ENCODE data around the gene DOCK9.

DNA sequence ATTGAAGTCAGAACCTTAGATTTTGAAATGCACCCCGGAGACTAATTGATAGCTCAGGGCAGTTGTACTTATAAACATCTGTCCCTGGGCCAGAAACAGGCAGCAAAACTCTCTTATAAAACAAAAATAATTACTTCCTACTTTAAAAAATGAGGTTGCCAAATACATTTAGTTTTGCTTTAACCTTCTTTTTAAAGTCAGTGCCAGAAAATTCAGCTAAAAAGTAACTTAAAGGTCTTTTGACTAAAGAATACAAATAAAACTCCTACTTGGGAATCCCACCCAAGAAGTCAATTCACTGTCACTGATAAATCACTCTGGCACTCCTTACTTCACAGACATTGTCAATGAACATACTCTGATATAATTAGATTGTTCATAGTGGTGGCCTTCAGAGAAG, 60.7 kb downstream of the DOCK9 start:
- no peak for TF ChIP-seq YY1 (IDR thresholded peaks at IDR 0.05; ENCODE audit: low read depth)
- no peak for TF ChIP-seq TCF12 (IDR thresholded peaks at IDR 0.05; ENCODE audit: low read depth)
- TF ChIP-seq RAD21 (IDR thresholded peaks at IDR 0.05; ENCODE audit: low read depth) = no peak
- no peak for TF ChIP-seq CEBPB (IDR thresholded peaks at IDR 0.05)
- no peak for TF ChIP-seq ZBTB7A (IDR thresholded peaks at IDR 0.05; ENCODE audit: low read depth)
- TF ChIP-seq, protein P1, sequence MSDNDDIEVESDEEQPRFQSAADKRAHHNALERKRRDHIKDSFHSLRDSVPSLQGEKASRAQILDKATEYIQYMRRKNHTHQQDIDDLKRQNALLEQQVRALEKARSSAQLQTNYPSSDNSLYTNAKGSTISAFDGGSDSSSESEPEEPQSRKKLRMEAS (IDR thresholded peaks at IDR 0.05) = no peak
- TF ChIP-seq TAF1 (IDR thresholded peaks at IDR 0.05; ENCODE audit: low read depth) = no peak
- TF ChIP-seq NFIC (IDR thresholded peaks at IDR 0.05) = no peak
- TF ChIP-seq TEAD4 (IDR thresholded peaks at IDR 0.05) = no peak
- TF ChIP-seq, protein P2, sequence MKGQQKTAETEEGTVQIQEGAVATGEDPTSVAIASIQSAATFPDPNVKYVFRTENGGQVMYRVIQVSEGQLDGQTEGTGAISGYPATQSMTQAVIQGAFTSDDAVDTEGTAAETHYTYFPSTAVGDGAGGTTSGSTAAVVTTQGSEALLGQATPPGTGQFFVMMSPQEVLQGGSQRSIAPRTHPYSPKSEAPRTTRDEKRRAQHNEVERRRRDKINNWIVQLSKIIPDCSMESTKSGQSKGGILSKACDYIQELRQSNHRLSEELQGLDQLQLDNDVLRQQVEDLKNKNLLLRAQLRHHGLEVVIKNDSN (IDR thresholded peaks at IDR 0.05) = no peak
- no peak for TF ChIP-seq EP300 (IDR thresholded peaks at IDR 0.05; ENCODE audit: borderline replicate concordance)
